ENCODE measurements around the gene FAM209A.

DNA sequence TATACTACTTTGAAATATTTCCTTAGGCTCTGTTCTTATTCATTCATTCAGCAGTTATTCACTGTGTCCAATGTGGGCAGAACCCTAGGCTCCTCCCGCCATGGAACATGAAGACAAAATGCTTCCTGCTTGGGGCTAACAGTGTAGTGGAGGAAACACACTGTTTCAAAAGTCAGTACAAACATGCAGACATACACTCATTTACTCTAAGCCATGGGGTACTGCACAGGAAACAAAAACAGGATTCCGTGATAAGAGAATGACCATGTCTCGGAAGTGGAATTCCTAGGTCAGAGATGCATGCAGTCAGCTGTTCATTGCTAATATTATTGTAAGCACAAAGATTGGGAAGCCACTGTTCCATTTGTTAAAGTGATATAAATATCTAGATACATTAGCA, 18.4 kb upstream of the FAM209A start:
- TF ChIP-seq EZH2 (IDR thresholded peaks at IDR 0.05; ENCODE audit: borderline replicate concordance, insufficient read depth, low read depth, low read length, poor library complexity, severe bottlenecking): no peak
- TF ChIP-seq, protein P1, sequence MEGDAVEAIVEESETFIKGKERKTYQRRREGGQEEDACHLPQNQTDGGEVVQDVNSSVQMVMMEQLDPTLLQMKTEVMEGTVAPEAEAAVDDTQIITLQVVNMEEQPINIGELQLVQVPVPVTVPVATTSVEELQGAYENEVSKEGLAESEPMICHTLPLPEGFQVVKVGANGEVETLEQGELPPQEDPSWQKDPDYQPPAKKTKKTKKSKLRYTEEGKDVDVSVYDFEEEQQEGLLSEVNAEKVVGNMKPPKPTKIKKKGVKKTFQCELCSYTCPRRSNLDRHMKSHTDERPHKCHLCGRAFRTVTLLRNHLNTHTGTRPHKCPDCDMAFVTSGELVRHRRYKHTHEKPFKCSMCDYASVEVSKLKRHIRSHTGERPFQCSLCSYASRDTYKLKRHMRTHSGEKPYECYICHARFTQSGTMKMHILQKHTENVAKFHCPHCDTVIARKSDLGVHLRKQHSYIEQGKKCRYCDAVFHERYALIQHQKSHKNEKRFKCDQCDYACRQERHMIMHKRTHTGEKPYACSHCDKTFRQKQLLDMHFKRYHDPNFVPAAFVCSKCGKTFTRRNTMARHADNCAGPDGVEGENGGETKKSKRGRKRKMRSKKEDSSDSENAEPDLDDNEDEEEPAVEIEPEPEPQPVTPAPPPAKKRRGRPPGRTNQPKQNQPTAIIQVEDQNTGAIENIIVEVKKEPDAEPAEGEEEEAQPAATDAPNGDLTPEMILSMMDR (IDR thresholded peaks at IDR 0.05): no peak

All from B cell (primary cell).